ENCODE data around the gene SLC45A1. TPM values are rescaled to one million over a fixed set of nuclear protein-coding genes. Genes with fewer than 3 reads are reported as not detected.

The SLC45A1 gene
- polyA plus RNA-seq (0.09 to 0.15 TPM (median 0.14 TPM) in 3 replicates), polyA minus RNA-seq (0.13 TPM in 2 of 3 replicates, not detected in the other)
- not detected for polyA plus RNA-seq (2011; ENCODE audit: low read depth)
- polyA plus RNA-seq (2011; cell fraction: cytosol; rRNA removed), result 0.05 and 0.13 TPM in 2 replicates
- 0.15 and 0.20 TPM in 2 replicates for polyA plus RNA-seq (2011; cell fraction: nucleus; rRNA removed)
- polyA plus RNA-seq (2012; ENCODE audit: low replicate concordance), result 0.17 and 0.18 TPM in 2 replicates
- polyA minus RNA-seq (2011; cell fraction: cytosol; rRNA and poly(A)+ RNA removed), result 2.3 TPM
- polyA minus RNA-seq (2011; cell fraction: nucleus; rRNA and poly(A)+ RNA removed), result 0.63 TPM in 1 of 2 replicates, not detected in the other

GRCh38 chr1:8317647-8318381 lies at the start of gene SLC45A1:
SLC45A1 (plus strand) TSS chr1:8318114; CDS start chr1:8324330, 6,216 bp downstream.
- DNase-seq (ENCODE audit: low read depth, low spot score) (no peak), FAIRE-seq (no peak)
- Histone ChIP-seq H3K27ac (ENCODE audit: control insufficient read depth, insufficient read depth, low read length) (no peak within 1 kb of the TSS), H3K4me3 (ENCODE audit: control insufficient read depth in 2 of 3, extremely low read depth in 1 of 3, insufficient read depth in 2 of 3, low read depth in 1 of 3, low read length in 3 of 3) (peak within 1 kb of the TSS; percentile 36 to 50 (median 44)), H3K36me3 (ENCODE audit: control insufficient read depth in 2 of 2, extremely low read depth in 1 of 2, insufficient read depth in 2 of 2, low read length in 2 of 2) (no peaks in the 10 kb centered on the region), H3K4me2 (ENCODE audit: control insufficient read depth, extremely low read depth, insufficient read depth, low read depth, low read length) (peak within 1 kb of the TSS; percentile 77), H3K4me1 (ENCODE audit: control insufficient read depth, extremely low read depth, insufficient read depth, low read length) (no peaks in the 10 kb centered on the region), H2AFZ (ENCODE audit: control insufficient read depth, low read length) (peak within 1 kb of the TSS; percentile 62), H3K9me3 (ENCODE audit: control insufficient read depth, low read depth, low read length) (no peaks in the 10 kb centered on the region), H3K27me3 (ENCODE audit: control insufficient read depth, extremely low read depth, insufficient read depth, low read length) (peaks cover 10% of the 10 kb centered on the region), H3K9me1 (ENCODE audit: control insufficient read depth, extremely low read depth, insufficient read depth, low read length) (no peaks in the 10 kb centered on the region), H3K9ac (ENCODE audit: control insufficient read depth, extremely low read depth, insufficient read depth, low read length) (peak within 1 kb of the TSS; percentile 18), H4K20me1 (ENCODE audit: control insufficient read depth, extremely low read depth, insufficient read depth, low read length) (no peaks in the 10 kb centered on the region), H3K79me2 (ENCODE audit: control insufficient read depth, insufficient read depth, low read length) (no peaks in the 10 kb centered on the region)
- TF ChIP-seq EZH2 (IDR thresholded peaks at IDR 0.05; ENCODE audit: low read length) (no peak), CTCF (optimal IDR thresholded peaks at IDR 0.05 in 1 of 3, IDR thresholded peaks at IDR 0.05 in 1 of 3, conservative IDR thresholded peaks at IDR 0.05 in 1 of 3; ENCODE audit: extremely low read depth in 1 of 3, insufficient read depth in 2 of 3, low read length in 3 of 3) (no peak)
- dilution Hi-C loops (cut with MboI; ENCODE audit: extremely low pct_ligation_motif_present, low sequenced_read_pairs), result loop anchor here (25.0 kb wide), 1 partner anchor 306 kb away; no protein-coding TSS in a partner anchor

GRCh38 chr1:8273036-8273435 lies 44.9 kb upstream of the SLC45A1 start:
- Histone ChIP-seq H3K4me3 (ENCODE audit: control insufficient read depth in 2 of 3, extremely low read depth in 1 of 3, insufficient read depth in 2 of 3, low read depth in 1 of 3, low read length in 3 of 3) (no peak overlapping the region), H3K4me1 (ENCODE audit: control insufficient read depth, extremely low read depth, insufficient read depth, low read length) (no peaks in the 10 kb centered on the region), H3K9me1 (ENCODE audit: control insufficient read depth, extremely low read depth, insufficient read depth, low read length) (no peaks in the 10 kb centered on the region), H3K4me2 (ENCODE audit: control insufficient read depth, extremely low read depth, insufficient read depth, low read depth, low read length) (no peak overlapping the region), H3K27me3 (ENCODE audit: control insufficient read depth, extremely low read depth, insufficient read depth, low read length) (no peaks in the 10 kb centered on the region), H3K9ac (ENCODE audit: control insufficient read depth, extremely low read depth, insufficient read depth, low read length) (no peak overlapping the region), H2AFZ (ENCODE audit: control insufficient read depth, low read length) (no peak overlapping the region), H3K36me3 (ENCODE audit: control insufficient read depth in 2 of 2, extremely low read depth in 1 of 2, insufficient read depth in 2 of 2, low read length in 2 of 2) (no peaks in the 10 kb centered on the region), H3K27ac (ENCODE audit: control insufficient read depth, insufficient read depth, low read length) (no peak overlapping the region), H4K20me1 (ENCODE audit: control insufficient read depth, extremely low read depth, insufficient read depth, low read length) (no peaks in the 10 kb centered on the region), H3K79me2 (ENCODE audit: control insufficient read depth, insufficient read depth, low read length) (no peaks in the 10 kb centered on the region), H3K9me3 (ENCODE audit: control insufficient read depth, low read depth, low read length) (no peaks in the 10 kb centered on the region)
- TF ChIP-seq CTCF (optimal IDR thresholded peaks at IDR 0.05 in 1 of 3, IDR thresholded peaks at IDR 0.05 in 1 of 3, conservative IDR thresholded peaks at IDR 0.05 in 1 of 3; ENCODE audit: extremely low read depth in 1 of 3, insufficient read depth in 2 of 3, low read length in 3 of 3) (no peak), EZH2 (IDR thresholded peaks at IDR 0.05; ENCODE audit: low read length) (no peak)
- dilution Hi-C loops (cut with MboI; ENCODE audit: extremely low pct_ligation_motif_present, low sequenced_read_pairs), result no loop called here
- DNase-seq (ENCODE audit: low read depth, low spot score), result no peak
- no peak for FAIRE-seq
